H9 (cell line): ENCODE results near the gene DIPK1B. TPM values are rescaled to one million over a fixed set of nuclear protein-coding genes. Genes with fewer than 3 reads are reported as not detected.

Experiments
- DNase-seq: peaks from one replicate; pipeline ENCODE4 v3.0.0-alpha.2; 2017
- H2AFZ ChIP-seq: one replicate; pipeline ENCODE4 v1.6.1; 2013; ENCODE audit warnings: mild to moderate bottlenecking, low read length, control low read depth, moderate library complexity
- H2AK5ac ChIP-seq: 2 replicates; pipeline ENCODE4 v1.6.1; 2013; ENCODE audit warnings: low read length, control low read depth, mixed read lengths; ENCODE audit not compliant: insufficient read length
- H2BK120ac ChIP-seq: one replicate; pipeline ENCODE4 v1.6.1; 2013; ENCODE audit warnings: low read depth, mild to moderate bottlenecking, low read length, control low read depth, inconsistent platforms; ENCODE audit not compliant: poor library complexity, severe bottlenecking
- H2BK12ac ChIP-seq: 2 replicates; pipeline ENCODE4 v1.6.1; 2013; ENCODE audit warnings: low read length, control low read depth, mixed read lengths, low read depth; ENCODE audit not compliant: insufficient read length
- H2BK15ac ChIP-seq: 2 replicates; pipeline ENCODE4 v1.6.1; 2013; ENCODE audit warnings: low read depth, low read length, control low read depth
- H2BK20ac ChIP-seq: one replicate; pipeline ENCODE4 v1.6.1; 2013; ENCODE audit warnings: low read depth, mild to moderate bottlenecking, low read length, control low read depth, inconsistent platforms; ENCODE audit not compliant: poor library complexity, severe bottlenecking
- H2BK5ac ChIP-seq: 2 replicates; pipeline ENCODE4 v1.6.1; 2013; ENCODE audit warnings: low read length, control low read depth, mixed read lengths; ENCODE audit not compliant: insufficient read length
- H3K14ac ChIP-seq: 2 replicates; pipeline ENCODE4 v1.6.1; 2013; ENCODE audit warnings: low read length, control low read depth; ENCODE audit not compliant: insufficient read depth
- H3K18ac ChIP-seq: 2 replicates; pipeline ENCODE4 v1.6.1; 2013; ENCODE audit warnings: low read depth, mild to moderate bottlenecking, mixed read lengths, low read length, control low read depth; ENCODE audit not compliant: insufficient read length
- H3K23ac ChIP-seq: 2 replicates; pipeline ENCODE4 v1.6.1; 2013; ENCODE audit warnings: low read length, control low read depth, mixed read lengths, low read depth; ENCODE audit not compliant: insufficient read length
- H3K23me2 ChIP-seq: 2 replicates; pipeline ENCODE4 v1.6.1; 2013; ENCODE audit warnings: low read depth, mild to moderate bottlenecking, mixed read lengths, low read length, control low read depth; ENCODE audit not compliant: insufficient read length, poor library complexity, severe bottlenecking
- H3K27ac ChIP-seq: 2 replicates; pipeline ENCODE4 v1.5.1; 2013; ENCODE audit warnings: low read length, control low read depth, mixed read lengths, low read depth; ENCODE audit not compliant: insufficient read length
- H3K27me3 ChIP-seq: 2 replicates; pipeline ENCODE4 v1.6.1; 2013; ENCODE audit warnings: low read length, control low read depth, inconsistent platforms; ENCODE audit not compliant: insufficient read depth
- H3K4ac ChIP-seq: 2 replicates; pipeline ENCODE4 v1.6.1; 2013; ENCODE audit warnings: low read depth, mild to moderate bottlenecking, control low read depth, inconsistent platforms, low read length, moderate library complexity
- H3K4me1 ChIP-seq: 2 replicates; pipeline ENCODE4 v1.6.1; 2013; ENCODE audit warnings: low read length, control low read depth, inconsistent platforms; ENCODE audit not compliant: insufficient read depth
- H3K4me2 ChIP-seq: 2 replicates; pipeline ENCODE4 v1.6.1; 2013; ENCODE audit warnings: low read length, control low read depth, mixed read lengths; ENCODE audit not compliant: insufficient read length, insufficient read depth
- H3K56ac ChIP-seq: 2 replicates; pipeline ENCODE4 v1.6.1; 2013; ENCODE audit warnings: low read depth, mild to moderate bottlenecking, mixed read lengths, low read length, control low read depth; ENCODE audit not compliant: insufficient read length
- H3K79me1 ChIP-seq: 2 replicates; pipeline ENCODE4 v1.6.1; 2013; ENCODE audit warnings: low read depth, mild to moderate bottlenecking, moderate library complexity, low read length, control low read depth, inconsistent platforms; ENCODE audit not compliant: insufficient read depth, poor library complexity, severe bottlenecking
- H3K79me2 ChIP-seq: 2 replicates; pipeline ENCODE4 v1.6.1; 2013; ENCODE audit warnings: low read length, control low read depth, inconsistent platforms; ENCODE audit not compliant: insufficient read depth
- H3K9ac ChIP-seq: 2 replicates; pipeline ENCODE4 v1.6.1; 2013; ENCODE audit warnings: low read length, control low read depth, mixed read lengths; ENCODE audit not compliant: insufficient read length; ENCODE audit errors: extremely low read depth
- H3K9me3 ChIP-seq: one replicate; pipeline ENCODE4 v1.6.1; 2013; ENCODE audit warnings: low read depth, low read length, inconsistent platforms; ENCODE audit not compliant: control insufficient read depth
- H3T11ph ChIP-seq: one replicate; pipeline ENCODE4 v1.6.1; 2013; ENCODE audit warnings: mild to moderate bottlenecking, low read length, control low read depth, inconsistent platforms
- H4K20me1 ChIP-seq: one replicate; pipeline ENCODE4 v1.6.1; 2013; ENCODE audit not compliant: control insufficient read depth, insufficient read length, insufficient read depth
- H4K5ac ChIP-seq: 2 replicates; pipeline ENCODE4 v1.6.1; 2013; ENCODE audit warnings: low read depth, mild to moderate bottlenecking, mixed read lengths, low read length, control low read depth; ENCODE audit not compliant: insufficient read length
- H4K8ac ChIP-seq: replicated peaks from 2 replicates; pipeline ENCODE4 v1.6.1; 2013; ENCODE audit warnings: low read length, control low read depth, mixed read lengths, low read depth; ENCODE audit not compliant: insufficient read length
- H4K91ac ChIP-seq: 2 replicates; pipeline ENCODE4 v1.6.1; 2013; ENCODE audit warnings: low read depth, mild to moderate bottlenecking, moderate library complexity, mixed read lengths, low read length, control low read depth; ENCODE audit not compliant: insufficient read length
- H3K27ac Mint-ChIP-seq, 3 experiments: 2 replicates in 2 of 3; 3 replicates in 1 of 3; pipeline ENCODE4 v1.8.0; 2020 to 2021; ENCODE audit warnings: mixed read lengths in 3 of 3, mild to moderate bottlenecking in 1 of 3, moderate library complexity in 1 of 3
- H3K27me3 Mint-ChIP-seq: 2 replicates; pipeline ENCODE4 v1.8.0; 2021; ENCODE audit warnings: low read depth, mild to moderate bottlenecking, moderate library complexity, mixed read lengths
- H3K36me3 Mint-ChIP-seq, 3 experiments: 2 replicates in 2 of 3; 3 replicates in 1 of 3; pipeline ENCODE4 v1.8.0; 2020 to 2021; ENCODE audit warnings: low read depth in 3 of 3, mixed read lengths in 3 of 3; ENCODE audit not compliant: insufficient read depth in 1 of 3
- H3K4me1 Mint-ChIP-seq, 2 experiments: 2 replicates each; pipeline ENCODE4 v1.8.0; 2020; ENCODE audit warnings: mixed read lengths in 2 of 2
- H3K4me3 Mint-ChIP-seq, 2 experiments: 2 replicates in 1 of 2; 3 replicates in 1 of 2; pipeline ENCODE4 v1.8.0; 2020 to 2021; ENCODE audit warnings: mild to moderate bottlenecking in 2 of 2, mixed read lengths in 2 of 2, moderate library complexity in 1 of 2
- H3K9me3 Mint-ChIP-seq, 2 experiments: 2 replicates in 1 of 2; 3 replicates in 1 of 2; pipeline ENCODE4 v1.8.0; 2020; ENCODE audit warnings: mild to moderate bottlenecking in 2 of 2, mixed read lengths in 2 of 2, moderate library complexity in 1 of 2
- CTCF ChIP-seq: fragments of 200-600 bp; sonication (generic); conservative IDR thresholded peaks from 3 replicates; pipeline ENCODE4 v1.8.0; 2021; ENCODE audit warnings: antibody characterized with exemption, mild to moderate bottlenecking
- WGBS: extraction: QIAGEN DNeasy Blood & Tissue Kit; methylation state at CpG from one replicate; pipeline ENCODE4 v1.1.7; 2013; ENCODE audit warnings: missing lambda C conversion rate, low lambda C conversion rate, mixed read lengths; ENCODE audit not compliant: insufficient read length; ENCODE audit errors: extremely low coverage; 5-methylcytosine and 5-hydroxymethylcytosine counted together
- total RNA-seq: library from RNA; stranded (reverse); gene quantifications from 2 replicates; pipeline ENCODE4 v1.2.1, GENCODE V29; 2021

The DIPK1B gene
- total RNA-seq, 1 experiment from 2014 or later, result 40.3 TPM

- Histone ChIP-seq H3K23ac (no peak overlapping the region), H3K23me2 (peaks cover 10% of the 10 kb centered on the region), H3T11ph (no peak overlapping the region), H4K8ac (no peak overlapping the region), H2BK120ac (no peak overlapping the region), H2BK12ac (no peak overlapping the region), H3K14ac (no peak overlapping the region), H3K9ac (no peak overlapping the region), H3K79me1 (peaks cover 6% of the 10 kb centered on the region), H4K91ac (no peak overlapping the region), H3K79me2 (peaks cover 11% of the 10 kb centered on the region; the same call in 1 of the 2 replicates), H2AK5ac (no peak overlapping the region), H3K27ac (no peak overlapping the region), H2AFZ (no peak overlapping the region), H3K9me3 (no peaks in the 10 kb centered on the region), H3K27me3 (no peaks in the 10 kb centered on the region), H2BK15ac (no peak overlapping the region), H2BK20ac (no peak overlapping the region), H2BK5ac (no peak overlapping the region), H4K20me1 (no peaks in the 10 kb centered on the region), H3K4ac (no peak overlapping the region), H3K56ac (no peak overlapping the region), H4K5ac (no peak overlapping the region), H3K4me2 (peak overlapping the region; percentile 93), H3K18ac (no peak overlapping the region), H3K4me1 (no peaks in the 10 kb centered on the region)
- Mint-ChIP-seq H3K9me3 (no peaks in the 10 kb centered on the region; a peak in 1 of 5 replicates), H3K4me3 (peak overlapping the region; percentile 94 to 96; a peak in 4 of 5 replicates), H3K27ac (no peak overlapping the region; a peak in 1 of 7 replicates), H3K4me1 (peaks cover 13 to 20% of the 10 kb centered on the region in 2 experiments), H3K36me3 (peaks cover 31 to 42% (median 41%) of the 10 kb centered on the region in 3 experiments), H3K27me3 (peaks cover 9% of the 10 kb centered on the region)
- no CpG with 5 or more reads among the region's 10 CpGs for WGBS
- DNase-seq, result no peak
- TF ChIP-seq CTCF, result no peak
Measured at GRCh38 chr9:136725612-136726011, 13.2 kb downstream of the DIPK1B start.
